Fibroblast of mammary gland (primary cell): Measurements from ENCODE around the gene RELL1.
A peak's percentile ranks its signal among the peaks of the same experiment; 100 is the strongest.

Experiments used
- DNase-seq: peaks from one replicate; pipeline ENCODE4 v3.0.0-alpha.2; 2010; ENCODE audit warnings: low read depth
- H3K4me3 ChIP-seq: 2 replicates; pipeline ENCODE4 v1.5.1; 2011; ENCODE audit warnings: low read depth, mild to moderate bottlenecking, low read length, moderate library complexity; ENCODE audit not compliant: control insufficient read depth
- TF ChIP-seq, protein P1 (sequence below): conservative IDR thresholded peaks from 2 replicates; pipeline ENCODE4 v1.5.1; 2011; ENCODE audit warnings: low read depth, low read length, inconsistent platforms; ENCODE audit not compliant: control insufficient read depth, insufficient read depth

The RELL1 gene

DNA sequence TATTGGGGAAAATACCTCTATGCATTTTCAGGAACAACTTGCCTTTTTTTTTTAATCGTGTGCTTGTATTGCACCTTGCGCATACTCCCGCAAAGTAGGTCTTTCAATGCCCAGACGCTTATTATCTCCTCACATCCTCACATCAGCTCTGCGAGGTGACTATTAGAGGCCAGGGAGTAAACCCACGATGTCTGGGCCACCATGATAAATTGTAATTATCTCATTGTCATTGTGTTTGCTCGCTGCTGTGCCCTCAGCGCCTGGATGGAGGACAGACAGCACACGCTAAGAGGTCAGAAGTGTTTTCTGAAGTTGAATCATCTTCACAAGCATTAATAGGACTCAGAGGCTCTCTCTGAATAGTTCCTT lies 1.0 kb upstream of the RELL1 start:
- TF ChIP-seq, protein P1, sequence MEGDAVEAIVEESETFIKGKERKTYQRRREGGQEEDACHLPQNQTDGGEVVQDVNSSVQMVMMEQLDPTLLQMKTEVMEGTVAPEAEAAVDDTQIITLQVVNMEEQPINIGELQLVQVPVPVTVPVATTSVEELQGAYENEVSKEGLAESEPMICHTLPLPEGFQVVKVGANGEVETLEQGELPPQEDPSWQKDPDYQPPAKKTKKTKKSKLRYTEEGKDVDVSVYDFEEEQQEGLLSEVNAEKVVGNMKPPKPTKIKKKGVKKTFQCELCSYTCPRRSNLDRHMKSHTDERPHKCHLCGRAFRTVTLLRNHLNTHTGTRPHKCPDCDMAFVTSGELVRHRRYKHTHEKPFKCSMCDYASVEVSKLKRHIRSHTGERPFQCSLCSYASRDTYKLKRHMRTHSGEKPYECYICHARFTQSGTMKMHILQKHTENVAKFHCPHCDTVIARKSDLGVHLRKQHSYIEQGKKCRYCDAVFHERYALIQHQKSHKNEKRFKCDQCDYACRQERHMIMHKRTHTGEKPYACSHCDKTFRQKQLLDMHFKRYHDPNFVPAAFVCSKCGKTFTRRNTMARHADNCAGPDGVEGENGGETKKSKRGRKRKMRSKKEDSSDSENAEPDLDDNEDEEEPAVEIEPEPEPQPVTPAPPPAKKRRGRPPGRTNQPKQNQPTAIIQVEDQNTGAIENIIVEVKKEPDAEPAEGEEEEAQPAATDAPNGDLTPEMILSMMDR, result no peak
- no peak for DNase-seq
- H3K4me3 ChIP-seq, result peak overlapping the region; percentile 56

- H3K4me3 ChIP-seq, result peak overlapping the region; percentile 59
- TF ChIP-seq, protein P1, result no peak
- DNase-seq, result no peak
Measured at GRCh38 chr4:37685823-37686372, 278 bp downstream of the RELL1 start.

- TF ChIP-seq, protein P1, result no peak
- H3K4me3 ChIP-seq, result peak overlapping the region; percentile 59
- peak; percentile 87 for DNase-seq
Measured at GRCh38 chr4:37685161-37685822, 884 bp downstream of the RELL1 start.

DNA sequence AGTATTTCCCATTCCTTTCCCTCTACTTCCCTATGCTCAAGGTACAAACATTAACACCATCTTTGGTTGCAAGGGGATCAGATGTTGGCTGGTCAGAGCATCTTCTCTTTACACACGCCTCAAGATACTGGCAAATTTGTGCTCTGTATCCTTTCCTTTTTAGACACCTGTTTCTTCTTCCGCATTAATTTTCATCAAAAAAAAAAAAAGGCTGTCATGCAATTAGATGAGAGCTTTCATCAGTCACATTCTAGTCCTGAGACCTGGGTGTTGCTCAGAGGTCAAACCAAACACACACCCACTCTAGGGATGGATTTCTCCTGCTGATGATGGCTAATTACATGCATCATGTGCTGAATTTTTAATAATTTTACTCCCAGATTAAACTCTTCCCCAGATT lies 2.0 kb downstream of the RELL1 start:
- H3K4me3 ChIP-seq, result no peak overlapping the region
- TF ChIP-seq, protein P1, result no peak
- DNase-seq, result no peak

GRCh38 chr4:37682701-37683401 lies 3.3 kb downstream of the RELL1 start:
- H3K4me3 ChIP-seq, result no peak overlapping the region
- TF ChIP-seq, protein P1, result no peak
- DNase-seq, result no peak

DNA sequence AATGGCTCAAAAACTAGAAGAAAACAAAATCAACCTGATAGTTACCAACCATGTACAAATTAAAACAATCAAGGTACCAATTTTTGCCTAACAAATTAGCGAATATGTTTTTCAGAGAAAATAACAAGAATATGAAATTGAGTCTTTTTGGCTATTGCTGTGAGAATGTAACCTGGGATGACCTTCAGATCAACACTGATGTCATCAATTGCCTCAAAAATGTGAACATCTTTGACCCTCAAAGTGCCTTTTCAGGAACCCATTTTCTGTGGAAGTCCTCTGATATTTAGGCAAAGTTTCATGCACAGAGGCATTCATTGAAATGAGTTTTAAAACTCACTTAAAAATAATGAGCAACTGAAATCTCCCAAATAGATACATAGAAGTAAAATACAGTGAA lies 6.1 kb downstream of the RELL1 start:
- no peak for DNase-seq
- TF ChIP-seq, protein P1, result no peak
- no peak overlapping the region for H3K4me3 ChIP-seq
